GM23338 (cell line): ENCODE results near the gene SPATA33.

Experiments used
- CREB1 ChIP-seq: fragments of 250-450 bp; sonication (Bioruptor Pico); IDR thresholded peaks from 2 replicates; pipeline ENCODE4 v1.5.0; 2020; ENCODE audit warnings: low read depth, mild to moderate bottlenecking, moderate library complexity
- EZH2 ChIP-seq: fragments of 200-600 bp; sonication (generic); IDR thresholded peaks from one replicate; pipeline ENCODE4 v1.8.0; 2017; ENCODE audit warnings: antibody characterized with exemption, mild to moderate bottlenecking, low read depth; ENCODE audit not compliant: unreplicated experiment
- EZH2phosphoT487 ChIP-seq: fragments of 200-600 bp; sonication (generic); IDR thresholded peaks from one replicate; pipeline ENCODE4 v1.8.1; 2018; ENCODE audit warnings: antibody characterized with exemption; ENCODE audit not compliant: unreplicated experiment
- POLR2AphosphoS5 ChIP-seq: IDR thresholded peaks from 2 replicates; pipeline ENCODE4 v1.6.1; 2016; ENCODE audit warnings: antibody characterized with exemption, low read depth
- TF ChIP-seq, protein P1 (sequence below), 2 experiments: fragments of 200-600 bp in 1 of 2; sonication (generic) in 1 of 2; conservative IDR thresholded peaks; 2 replicates each; pipeline versions ENCODE4 v1.5.1 to v1.6.1; 2016 to 2017; ENCODE audit warnings: antibody characterized with exemption in 2 of 2, low read depth in 2 of 2, mild to moderate bottlenecking in 2 of 2, moderate library complexity in 1 of 2
- TF ChIP-seq, protein P2 (sequence below): IDR thresholded peaks from one replicate; pipeline ENCODE4 v1.6.1; 2018; ENCODE audit warnings: antibody characterized with exemption; ENCODE audit not compliant: unreplicated experiment

DNA sequence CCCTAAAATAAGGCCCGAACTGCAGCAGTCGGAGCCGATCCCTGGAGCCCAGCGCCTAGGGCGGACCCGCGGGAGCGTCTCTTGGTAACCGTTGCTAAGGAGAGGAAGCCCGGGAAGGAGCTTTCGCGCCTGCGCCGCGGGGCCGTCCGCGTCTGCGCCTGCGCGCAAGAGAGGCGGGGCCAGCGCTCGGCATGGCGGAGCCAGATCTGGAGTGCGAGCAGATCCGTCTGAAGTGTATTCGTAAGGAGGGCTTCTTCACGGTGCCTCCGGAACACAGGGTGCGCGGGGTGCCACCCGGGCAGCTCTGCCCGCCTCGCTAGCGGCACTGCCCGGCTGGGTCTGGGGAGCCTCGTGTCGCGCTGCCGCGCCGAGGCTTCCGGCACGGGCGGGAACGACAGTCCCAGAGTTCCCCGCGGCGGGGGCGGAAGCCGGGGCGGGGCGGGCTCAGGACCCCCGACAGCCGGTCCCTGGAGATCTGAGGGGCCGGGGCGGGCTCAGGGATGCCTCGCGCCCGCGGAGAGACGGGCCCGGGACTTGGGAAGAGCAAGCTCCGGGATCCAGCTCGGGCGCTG, 29.0 kb downstream of the SPATA33 start, which contains the start of gene CDK10:
- TF ChIP-seq POLR2AphosphoS5 (peak; percentile 85), EZH2 (no peak), EZH2phosphoT487 (no peak), CREB1 (CRISPR knock-in tag) (no peak)
- TF ChIP-seq, protein P1, sequence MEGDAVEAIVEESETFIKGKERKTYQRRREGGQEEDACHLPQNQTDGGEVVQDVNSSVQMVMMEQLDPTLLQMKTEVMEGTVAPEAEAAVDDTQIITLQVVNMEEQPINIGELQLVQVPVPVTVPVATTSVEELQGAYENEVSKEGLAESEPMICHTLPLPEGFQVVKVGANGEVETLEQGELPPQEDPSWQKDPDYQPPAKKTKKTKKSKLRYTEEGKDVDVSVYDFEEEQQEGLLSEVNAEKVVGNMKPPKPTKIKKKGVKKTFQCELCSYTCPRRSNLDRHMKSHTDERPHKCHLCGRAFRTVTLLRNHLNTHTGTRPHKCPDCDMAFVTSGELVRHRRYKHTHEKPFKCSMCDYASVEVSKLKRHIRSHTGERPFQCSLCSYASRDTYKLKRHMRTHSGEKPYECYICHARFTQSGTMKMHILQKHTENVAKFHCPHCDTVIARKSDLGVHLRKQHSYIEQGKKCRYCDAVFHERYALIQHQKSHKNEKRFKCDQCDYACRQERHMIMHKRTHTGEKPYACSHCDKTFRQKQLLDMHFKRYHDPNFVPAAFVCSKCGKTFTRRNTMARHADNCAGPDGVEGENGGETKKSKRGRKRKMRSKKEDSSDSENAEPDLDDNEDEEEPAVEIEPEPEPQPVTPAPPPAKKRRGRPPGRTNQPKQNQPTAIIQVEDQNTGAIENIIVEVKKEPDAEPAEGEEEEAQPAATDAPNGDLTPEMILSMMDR (conservative IDR thresholded peaks at IDR 0.05; ENCODE audit: low read depth in 2 of 2): no peak
- TF ChIP-seq, protein P2, sequence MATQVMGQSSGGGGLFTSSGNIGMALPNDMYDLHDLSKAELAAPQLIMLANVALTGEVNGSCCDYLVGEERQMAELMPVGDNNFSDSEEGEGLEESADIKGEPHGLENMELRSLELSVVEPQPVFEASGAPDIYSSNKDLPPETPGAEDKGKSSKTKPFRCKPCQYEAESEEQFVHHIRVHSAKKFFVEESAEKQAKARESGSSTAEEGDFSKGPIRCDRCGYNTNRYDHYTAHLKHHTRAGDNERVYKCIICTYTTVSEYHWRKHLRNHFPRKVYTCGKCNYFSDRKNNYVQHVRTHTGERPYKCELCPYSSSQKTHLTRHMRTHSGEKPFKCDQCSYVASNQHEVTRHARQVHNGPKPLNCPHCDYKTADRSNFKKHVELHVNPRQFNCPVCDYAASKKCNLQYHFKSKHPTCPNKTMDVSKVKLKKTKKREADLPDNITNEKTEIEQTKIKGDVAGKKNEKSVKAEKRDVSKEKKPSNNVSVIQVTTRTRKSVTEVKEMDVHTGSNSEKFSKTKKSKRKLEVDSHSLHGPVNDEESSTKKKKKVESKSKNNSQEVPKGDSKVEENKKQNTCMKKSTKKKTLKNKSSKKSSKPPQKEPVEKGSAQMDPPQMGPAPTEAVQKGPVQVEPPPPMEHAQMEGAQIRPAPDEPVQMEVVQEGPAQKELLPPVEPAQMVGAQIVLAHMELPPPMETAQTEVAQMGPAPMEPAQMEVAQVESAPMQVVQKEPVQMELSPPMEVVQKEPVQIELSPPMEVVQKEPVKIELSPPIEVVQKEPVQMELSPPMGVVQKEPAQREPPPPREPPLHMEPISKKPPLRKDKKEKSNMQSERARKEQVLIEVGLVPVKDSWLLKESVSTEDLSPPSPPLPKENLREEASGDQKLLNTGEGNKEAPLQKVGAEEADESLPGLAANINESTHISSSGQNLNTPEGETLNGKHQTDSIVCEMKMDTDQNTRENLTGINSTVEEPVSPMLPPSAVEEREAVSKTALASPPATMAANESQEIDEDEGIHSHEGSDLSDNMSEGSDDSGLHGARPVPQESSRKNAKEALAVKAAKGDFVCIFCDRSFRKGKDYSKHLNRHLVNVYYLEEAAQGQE: peak; percentile 12
